ENCODE data around the gene GSTA1.
"Not testable (repeated sequence)": the region's sequence is repeated elsewhere in the genome, so short reads cannot be mapped to it uniquely, and the experiment has no call there.

GSTA1 gene

GRCh38 chr6:52809777-52810176 lies 6.2 kb upstream of the GSTA1 start:
- in situ Hi-C loops (cut with HindIII; ENCODE audit: low sequenced_read_pairs), result not testable (repeated sequence)

GRCh38 chr6:52808660-52809059 lies 5.0 kb upstream of the GSTA1 start:
- in situ Hi-C loops (cut with HindIII; ENCODE audit: low sequenced_read_pairs), result no loop called here

- in situ Hi-C loops (cut with HindIII; ENCODE audit: low sequenced_read_pairs), result no loop called here
These were observed 810 bp downstream of the GSTA1 start for GRCh38 chr6:52802806-52803205.

GRCh38 chr6:52801188-52801841 lies 2.3 kb downstream of the GSTA1 start:
- in situ Hi-C loops (cut with HindIII; ENCODE audit: low sequenced_read_pairs), result no loop called here

- in situ Hi-C loops (cut with HindIII; ENCODE audit: low sequenced_read_pairs), result not testable (repeated sequence)
These were observed 4.3 kb downstream of the GSTA1 start for GRCh38 chr6:52799272-52799671.

GRCh38 chr6:52794366-52794765 lies 9.2 kb downstream of the GSTA1 start:
- in situ Hi-C loops (cut with HindIII; ENCODE audit: low sequenced_read_pairs), result not testable (repeated sequence)

- in situ Hi-C loops (cut with HindIII; ENCODE audit: low sequenced_read_pairs), result no loop called here
These were observed 12.8 kb downstream of the GSTA1 start for GRCh38 chr6:52790861-52791260.

- in situ Hi-C loops (cut with HindIII; ENCODE audit: low sequenced_read_pairs), result not testable (repeated sequence)
These were observed 14.0 kb downstream of the GSTA1 start for GRCh38 chr6:52789658-52790057.

- in situ Hi-C loops (cut with HindIII; ENCODE audit: low sequenced_read_pairs), result no loop called here
These were observed 15.1 kb downstream of the GSTA1 start for GRCh38 chr6:52788478-52788877.

- in situ Hi-C loops (cut with HindIII; ENCODE audit: low sequenced_read_pairs), result no loop called here
These were observed 15.7 kb downstream of the GSTA1 start for GRCh38 chr6:52787917-52788316.

- in situ Hi-C loops (cut with HindIII; ENCODE audit: low sequenced_read_pairs), result no loop called here
These were observed 17.2 kb downstream of the GSTA1 start for GRCh38 chr6:52786249-52786956.

- in situ Hi-C loops (cut with HindIII; ENCODE audit: low sequenced_read_pairs), result not testable (repeated sequence)
These were observed 20.8 kb downstream of the GSTA1 start for GRCh38 chr6:52782696-52783274.

- in situ Hi-C loops (cut with HindIII; ENCODE audit: low sequenced_read_pairs), result not testable (repeated sequence)
These were observed 21.4 kb downstream of the GSTA1 start for GRCh38 chr6:52782209-52782608.

GRCh38 chr6:52779237-52779636 lies 24.4 kb downstream of the GSTA1 start:
- in situ Hi-C loops (cut with HindIII; ENCODE audit: low sequenced_read_pairs), result no loop called here

GRCh38 chr6:52776711-52777351 lies 26.8 kb downstream of the GSTA1 start:
- in situ Hi-C loops (cut with HindIII; ENCODE audit: low sequenced_read_pairs), result not testable (repeated sequence)

- in situ Hi-C loops (cut with HindIII; ENCODE audit: low sequenced_read_pairs), result not testable (repeated sequence)
These were observed 34.2 kb downstream of the GSTA1 start for GRCh38 chr6:52769399-52769798.

GRCh38 chr6:52767658-52768057 lies 36.0 kb downstream of the GSTA1 start:
- in situ Hi-C loops (cut with HindIII; ENCODE audit: low sequenced_read_pairs), result not testable (repeated sequence)

GRCh38 chr6:52763322-52763916 lies 40.2 kb downstream of the GSTA1 start, which contains the start of gene GSTA2:
Gene GSTA2, minus strand, starts transcription at chr6:52763475. Its CDS starts 5,528 bp downstream, at chr6:52757947.
- in situ Hi-C loops (cut with HindIII; ENCODE audit: low sequenced_read_pairs), result not testable (repeated sequence)

- in situ Hi-C loops (cut with HindIII; ENCODE audit: low sequenced_read_pairs), result not testable (repeated sequence)
These were observed 41.7 kb downstream of the GSTA1 start for GRCh38 chr6:52761673-52762491.

GRCh38 chr6:52760105-52760765 lies 43.4 kb downstream of the GSTA1 start:
- in situ Hi-C loops (cut with HindIII; ENCODE audit: low sequenced_read_pairs), result no loop called here
